Fibroblast of skin of left quadriceps (primary cell): ENCODE data around the gene FOXO1.
A peak's percentile ranks its signal among the peaks of the same experiment; 100 is the strongest.

Source experiments
- DNase-seq, 2 experiments: peaks; one replicate each; pipeline ENCODE4 v3.0.0-alpha.2; 2013; ENCODE audit warnings: low read depth in 2 of 2

Gene FOXO1

DNA sequence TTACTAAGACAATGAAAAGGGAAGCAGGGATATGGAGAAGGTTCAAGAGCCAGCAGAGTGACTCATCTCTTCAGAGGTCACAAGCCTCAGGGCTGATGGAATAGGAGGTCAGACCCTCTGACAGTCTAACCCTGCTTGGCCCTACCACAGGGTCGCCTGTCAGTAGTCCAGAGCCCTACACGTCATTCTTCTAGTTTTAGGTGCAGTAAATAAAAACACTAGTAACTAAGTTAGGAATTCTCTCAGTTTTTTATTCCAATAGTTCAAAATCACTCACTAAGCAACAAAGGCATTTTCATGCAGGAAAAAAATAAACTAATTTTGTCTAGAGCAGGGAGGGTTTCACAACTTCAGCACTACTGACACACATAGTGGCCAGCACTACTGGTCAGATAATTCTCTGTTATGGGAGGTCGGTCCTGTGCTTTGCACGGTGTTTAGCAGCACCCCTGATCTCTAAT is 27.2 kb downstream of the FOXO1 start:
- DNase-seq: no peak

DNA sequence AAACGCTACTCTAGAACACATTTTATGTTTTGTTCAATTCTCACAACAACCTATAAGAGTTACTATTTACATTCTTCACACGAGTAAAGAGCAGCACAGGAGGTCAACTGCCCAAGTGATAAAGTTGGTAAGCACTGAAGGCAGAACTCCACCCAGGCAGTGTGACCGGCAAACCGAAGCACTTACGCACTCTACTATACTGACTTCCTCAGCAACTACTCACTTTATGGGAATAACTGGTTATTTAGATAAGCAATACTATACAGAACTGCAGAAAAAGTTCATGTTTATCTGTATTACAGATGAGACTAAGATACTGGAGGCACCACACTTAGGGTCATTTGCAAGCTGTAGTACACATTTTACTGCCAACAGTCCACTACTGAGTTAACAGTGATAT is 28.8 kb downstream of the FOXO1 start:
- no peak for DNase-seq

DNA sequence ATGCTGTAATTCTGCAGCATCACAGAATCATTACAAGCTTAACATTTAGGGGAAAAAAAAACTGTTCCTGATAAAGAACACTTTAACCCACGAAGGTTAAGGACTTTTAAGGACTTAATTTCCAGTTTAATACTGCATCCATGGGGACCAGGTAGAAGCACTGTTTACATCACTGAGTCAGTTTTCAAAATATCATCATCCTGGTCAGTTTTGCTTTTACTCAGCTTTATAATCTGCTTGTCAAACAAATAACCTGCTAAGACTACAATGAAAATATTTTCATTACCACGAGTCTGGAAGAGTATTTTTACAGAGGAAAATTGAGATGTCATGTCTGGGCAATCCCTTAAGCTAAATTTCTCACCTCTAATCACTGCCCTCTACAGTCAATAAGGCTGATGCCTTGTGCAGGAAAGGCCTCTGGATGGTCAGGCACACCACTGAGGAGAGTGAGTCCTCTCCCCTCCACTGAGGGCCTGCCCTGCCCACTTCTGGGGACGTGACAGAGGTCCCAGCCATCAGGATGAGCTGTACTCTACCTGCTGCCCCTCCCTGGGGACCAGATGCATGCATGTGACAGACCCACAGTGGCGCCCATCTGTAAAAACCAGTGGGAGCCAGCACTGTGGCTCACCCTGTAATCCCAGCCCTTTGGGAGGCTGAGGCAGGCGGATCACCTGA is 31.0 kb downstream of the FOXO1 start:
- DNase-seq: no peak

DNA sequence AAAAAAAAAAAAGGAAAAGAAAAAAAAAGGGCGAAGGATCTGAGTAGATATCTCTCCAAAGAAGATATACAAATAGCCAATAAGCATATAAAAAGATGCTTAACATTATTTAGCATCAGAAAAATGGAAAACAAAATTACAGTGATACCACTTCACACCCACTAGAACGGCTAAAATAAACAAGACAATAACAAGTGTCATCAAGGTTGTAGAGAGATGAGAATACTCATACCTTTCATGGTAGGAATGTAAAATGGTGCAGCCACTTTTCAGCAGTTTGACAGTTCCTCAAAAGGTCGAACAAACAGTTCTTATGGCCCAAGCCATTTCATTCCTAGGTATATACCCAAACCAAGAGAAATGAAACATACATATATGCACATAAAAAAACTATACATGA is 33.5 kb downstream of the FOXO1 start:
- no peak for DNase-seq

DNA sequence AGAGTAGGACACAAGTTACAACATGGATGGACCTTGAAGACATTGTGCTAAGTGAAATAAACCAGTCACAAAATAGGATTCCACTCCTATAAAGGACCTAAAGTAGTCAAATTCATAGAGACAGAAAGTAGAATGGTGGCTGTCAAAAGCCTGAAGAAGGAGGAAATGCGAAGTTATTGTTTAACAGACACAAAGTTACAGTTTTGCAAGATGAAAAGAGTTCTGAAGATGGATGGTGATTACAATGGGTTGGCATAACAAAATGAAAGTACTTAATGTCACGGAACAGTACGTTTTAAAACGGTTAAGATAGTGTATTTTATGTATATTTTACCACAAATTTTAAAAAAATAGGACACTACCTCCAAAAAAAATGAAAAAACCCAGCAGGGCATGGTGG is 34.8 kb downstream of the FOXO1 start:
- no peak for DNase-seq

DNA sequence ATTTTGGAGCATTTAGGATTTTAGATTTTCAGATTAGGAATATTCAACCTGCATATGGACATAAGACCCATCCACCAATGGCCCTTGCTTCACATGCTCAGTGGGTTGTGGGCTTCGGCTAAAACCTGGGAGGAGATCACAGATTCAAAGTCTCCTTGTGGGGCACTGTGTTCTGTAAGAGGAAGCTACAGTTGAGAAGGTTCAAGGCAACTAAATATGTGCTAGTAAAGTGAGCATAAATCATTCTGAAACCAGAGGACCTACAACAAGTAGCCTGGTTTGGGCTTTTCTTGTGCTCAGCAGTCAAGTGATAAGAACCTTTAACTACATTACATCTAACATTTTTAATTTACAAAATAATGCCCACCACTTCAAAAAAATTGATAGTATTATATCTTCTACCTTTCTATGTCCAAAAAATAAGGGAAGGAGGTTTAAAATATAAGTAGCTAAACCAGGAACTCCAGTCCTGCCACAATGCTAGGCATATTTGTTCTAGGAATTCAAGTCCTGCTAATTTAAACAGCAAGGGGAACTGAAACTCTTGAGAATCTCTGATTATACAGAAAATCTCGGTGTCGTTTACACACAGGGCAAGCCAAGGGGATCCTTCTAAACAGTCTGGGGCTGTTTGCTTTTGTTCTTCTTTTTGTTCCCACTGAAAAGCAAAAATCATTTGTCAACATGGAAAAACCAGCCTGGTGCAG is 36.6 kb downstream of the FOXO1 start:
- no peak for DNase-seq

DNA sequence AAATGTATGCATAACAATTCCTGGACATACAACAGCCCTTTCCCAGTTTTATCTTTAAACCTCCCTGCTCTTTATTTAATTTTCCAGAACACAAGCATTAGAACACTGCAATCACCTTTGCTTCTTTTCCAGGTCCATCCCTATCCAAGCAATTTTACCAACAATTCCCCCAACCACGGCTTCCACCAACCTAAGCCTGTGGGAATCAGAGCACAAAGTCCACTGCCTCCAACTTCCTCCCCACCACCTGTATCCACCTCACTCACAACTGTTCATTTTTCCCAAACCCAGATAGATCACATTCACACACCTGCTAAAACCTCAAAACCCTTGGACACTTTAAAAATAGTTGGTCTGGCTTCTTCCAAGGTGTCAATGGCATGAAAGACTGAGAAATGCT is 39.5 kb downstream of the FOXO1 start:
- DNase-seq: no peak

DNA sequence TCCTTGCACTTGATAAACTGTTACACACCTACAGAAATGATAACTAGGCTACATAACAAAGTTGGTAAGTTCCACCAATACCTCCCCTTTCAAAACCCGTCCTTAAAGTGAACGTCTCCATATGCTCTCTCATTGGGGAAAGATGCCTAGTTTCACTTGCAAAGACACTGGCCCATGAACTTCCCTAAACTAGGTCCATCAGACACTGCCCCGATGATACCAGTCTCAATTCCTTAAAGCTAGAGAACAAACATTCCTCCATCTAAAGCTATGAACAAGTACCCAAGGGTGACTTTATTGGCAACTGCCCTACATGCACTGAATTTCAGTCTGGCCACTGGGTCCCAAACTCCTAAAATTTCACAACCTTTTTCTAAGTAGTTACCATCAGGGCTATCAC is 39.9 kb downstream of the FOXO1 start:
- no peak for DNase-seq

DNA sequence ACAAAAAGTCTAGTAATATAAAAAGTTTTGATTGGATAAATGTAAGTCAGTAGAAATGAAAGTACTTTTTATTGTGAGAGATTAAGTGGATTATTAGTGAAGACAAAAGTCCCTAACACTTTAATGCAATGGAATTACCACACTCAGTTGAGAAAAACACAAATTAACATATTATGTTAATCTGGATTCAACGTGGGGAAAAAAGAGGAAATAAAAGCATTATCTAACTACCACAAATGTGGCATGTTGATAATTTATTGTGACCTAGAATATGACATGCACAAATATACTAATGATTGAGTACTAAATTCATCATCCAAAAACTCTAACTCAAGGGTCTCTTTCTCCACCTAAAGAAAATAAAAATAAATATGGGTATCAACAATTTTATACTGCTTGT is 41.5 kb downstream of the FOXO1 start:
- no peak for DNase-seq

DNA sequence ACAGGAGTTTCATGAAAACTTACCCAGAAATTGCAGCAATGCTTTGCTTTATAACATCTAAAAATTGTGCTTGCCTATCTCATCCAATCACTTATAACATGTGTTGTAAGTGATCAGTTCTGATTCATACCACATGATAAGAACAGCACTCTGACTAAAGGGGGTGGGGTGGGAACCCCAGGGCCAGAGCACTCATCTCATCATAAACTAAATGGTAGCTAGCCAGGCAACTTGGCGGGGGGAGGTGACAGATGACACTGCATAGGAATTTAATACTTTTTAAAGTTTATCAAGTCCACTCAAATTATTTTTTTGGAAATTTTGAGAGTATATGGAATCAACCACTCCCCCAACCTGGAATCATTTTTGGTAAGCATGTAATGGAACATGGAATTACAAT is 42.1 kb downstream of the FOXO1 start:
- peak; percentile 2 to 6 for DNase-seq

DNA sequence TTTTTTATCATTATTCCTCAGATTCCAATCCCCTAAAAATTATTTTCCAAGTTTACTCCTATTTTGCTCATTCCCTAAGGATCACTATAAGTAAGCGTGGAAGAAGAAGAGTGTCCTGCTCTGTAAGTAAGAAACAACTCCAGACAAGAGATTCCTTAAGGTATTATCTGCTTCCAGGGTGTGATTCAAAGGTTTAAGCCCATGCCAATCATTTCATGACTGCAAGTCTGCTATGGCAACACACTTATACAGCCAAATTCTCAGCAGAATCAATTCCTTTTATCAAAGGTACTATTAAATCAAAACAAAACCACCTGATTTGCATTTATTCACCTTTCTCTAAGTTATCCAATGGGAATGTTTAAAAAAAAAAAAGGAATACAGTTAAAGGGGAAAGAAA is 43.7 kb downstream of the FOXO1 start:
- DNase-seq: no peak

DNA sequence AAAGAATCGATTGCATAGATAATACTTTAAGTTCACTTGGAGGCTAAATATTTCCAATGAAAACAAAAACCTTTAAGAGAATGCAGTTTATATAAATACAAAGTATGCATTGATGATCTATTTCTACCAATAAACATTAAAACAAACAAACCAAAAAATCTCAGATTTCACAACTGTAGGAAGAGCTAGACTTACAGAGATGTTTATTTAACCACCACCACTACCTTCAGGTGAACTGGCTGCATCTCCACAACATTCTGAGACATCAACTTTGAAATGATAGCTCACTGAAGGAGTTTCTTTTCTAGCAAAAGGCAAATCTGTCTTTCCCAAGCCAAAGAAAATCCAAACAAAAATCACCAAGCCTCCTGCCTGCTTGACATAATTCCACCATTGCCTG is 44.2 kb downstream of the FOXO1 start:
- DNase-seq: no peak

DNA sequence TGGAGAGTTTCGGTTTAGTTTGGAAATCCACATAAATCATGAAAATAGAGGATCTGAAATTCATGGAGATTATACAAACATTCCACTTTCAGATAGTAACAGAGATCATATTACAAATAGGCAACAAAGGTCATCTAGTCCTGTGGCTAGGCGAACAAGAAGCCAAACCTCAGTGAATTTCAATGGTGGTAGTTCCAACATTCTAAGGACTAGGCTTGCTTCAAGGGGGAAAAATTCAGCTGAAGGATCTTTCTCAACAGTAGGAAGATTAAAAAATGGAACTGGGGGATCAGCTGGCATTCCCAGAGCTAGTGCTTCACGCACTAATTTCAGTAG is 47.0 kb downstream of the FOXO1 start:
- DNase-seq: no peak

DNA sequence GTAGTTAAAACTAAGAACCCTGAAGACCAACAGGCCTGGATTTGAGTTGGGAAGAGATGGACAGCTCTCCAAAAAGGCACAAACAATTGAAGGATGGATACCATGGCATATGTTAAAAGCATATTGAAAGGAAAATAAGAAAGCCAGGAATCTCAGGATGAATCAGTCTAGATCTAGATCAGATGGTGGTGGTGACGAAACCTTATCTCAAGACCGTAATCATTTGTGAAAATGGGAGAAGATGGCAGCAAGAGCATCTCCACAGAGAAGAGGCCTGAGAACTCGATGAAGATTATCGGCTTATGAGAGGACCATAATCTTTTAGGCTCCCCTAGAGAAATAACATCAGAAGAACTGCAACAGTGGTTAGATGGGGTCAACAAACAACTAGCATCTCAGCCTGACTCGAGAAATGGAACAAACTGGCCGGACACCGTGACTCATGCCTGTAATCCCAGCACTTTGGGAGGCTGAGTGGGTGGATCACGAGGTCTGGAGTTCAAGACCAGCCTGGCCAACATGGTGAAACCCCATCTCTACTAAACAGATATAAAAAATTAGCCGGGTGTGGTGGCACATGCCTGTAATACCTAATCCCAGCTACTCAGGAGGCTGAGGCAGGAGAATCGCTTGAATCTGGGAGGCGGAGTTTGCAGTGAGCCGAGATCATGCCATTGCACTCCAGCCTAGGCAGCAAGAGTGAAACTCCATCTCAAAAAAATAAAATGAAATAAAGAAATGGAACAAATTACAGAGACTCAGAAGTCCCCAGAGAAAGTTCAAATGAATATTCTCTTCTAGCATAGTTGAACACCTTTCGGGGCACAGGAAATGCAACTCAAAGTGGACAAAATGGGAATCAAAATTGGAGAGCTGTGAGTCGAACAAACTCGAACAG is 47.6 kb downstream of the FOXO1 start:
- DNase-seq: no peak

DNA sequence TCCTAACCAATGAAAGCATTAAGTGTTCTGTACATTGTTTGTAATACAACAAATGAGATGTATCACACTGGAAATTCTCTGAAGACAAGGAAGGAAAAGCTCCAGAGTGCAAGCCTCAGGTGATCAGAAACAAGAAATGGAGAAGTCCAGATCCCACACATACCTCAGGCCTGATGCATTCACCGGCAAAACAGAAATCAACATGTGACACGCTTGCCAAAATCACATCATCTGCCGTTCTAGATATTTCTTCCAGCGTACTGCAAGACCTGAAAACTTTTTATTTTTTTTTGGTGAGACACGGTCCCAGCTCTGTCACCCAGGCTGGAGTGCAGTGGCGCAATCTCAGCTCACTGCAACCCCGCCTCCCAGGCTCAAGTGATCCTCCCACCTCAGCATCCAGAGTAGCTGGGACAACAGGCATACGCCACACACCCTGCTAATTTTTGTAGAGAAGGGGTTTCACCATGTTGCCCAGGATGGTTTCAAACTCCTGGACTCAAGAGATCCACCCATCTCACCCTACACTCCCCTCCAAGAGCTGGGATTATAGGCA is 48.6 kb downstream of the FOXO1 start:
- no peak for DNase-seq

DNA sequence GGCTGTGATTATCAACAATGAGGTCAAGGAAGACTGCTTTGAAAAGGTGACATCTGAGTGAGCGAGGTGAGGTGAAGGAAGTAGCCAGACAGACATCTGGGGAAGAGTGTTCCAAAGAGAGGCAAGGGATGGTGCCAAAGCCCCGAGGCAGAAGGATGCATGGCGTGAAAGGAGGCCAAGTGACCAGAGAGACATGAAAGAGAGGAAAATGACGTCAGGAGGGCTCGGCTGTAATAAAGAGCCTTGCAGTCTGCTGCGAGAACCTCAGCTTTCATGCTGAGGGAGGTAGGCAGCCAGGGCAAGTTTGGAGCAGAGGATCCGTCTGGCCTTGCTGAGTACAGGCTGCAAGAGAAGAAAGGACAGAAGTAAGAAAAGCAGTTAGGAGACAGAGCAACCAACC is 50.8 kb downstream of the FOXO1 start:
- DNase-seq: no peak

DNA sequence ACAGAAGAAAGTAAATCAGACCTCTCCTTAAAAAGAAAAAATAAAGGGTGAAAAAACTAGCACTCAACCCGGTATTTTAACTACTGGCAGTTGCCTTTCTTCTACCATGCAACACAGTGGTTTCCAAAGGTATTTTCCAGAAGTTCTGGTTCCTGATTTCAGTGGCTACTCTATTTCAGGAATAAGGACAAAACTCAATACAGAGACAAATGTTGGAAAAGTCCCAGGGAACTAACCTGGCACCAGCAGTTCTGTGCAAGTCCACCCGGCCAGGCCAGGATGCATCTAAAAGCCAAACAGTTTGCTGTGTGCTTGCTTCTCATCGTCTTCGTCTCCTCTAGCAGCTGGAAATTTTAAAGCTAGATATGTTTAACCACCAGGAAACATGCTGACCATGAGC is 52.5 kb downstream of the FOXO1 start:
- no peak for DNase-seq

DNA sequence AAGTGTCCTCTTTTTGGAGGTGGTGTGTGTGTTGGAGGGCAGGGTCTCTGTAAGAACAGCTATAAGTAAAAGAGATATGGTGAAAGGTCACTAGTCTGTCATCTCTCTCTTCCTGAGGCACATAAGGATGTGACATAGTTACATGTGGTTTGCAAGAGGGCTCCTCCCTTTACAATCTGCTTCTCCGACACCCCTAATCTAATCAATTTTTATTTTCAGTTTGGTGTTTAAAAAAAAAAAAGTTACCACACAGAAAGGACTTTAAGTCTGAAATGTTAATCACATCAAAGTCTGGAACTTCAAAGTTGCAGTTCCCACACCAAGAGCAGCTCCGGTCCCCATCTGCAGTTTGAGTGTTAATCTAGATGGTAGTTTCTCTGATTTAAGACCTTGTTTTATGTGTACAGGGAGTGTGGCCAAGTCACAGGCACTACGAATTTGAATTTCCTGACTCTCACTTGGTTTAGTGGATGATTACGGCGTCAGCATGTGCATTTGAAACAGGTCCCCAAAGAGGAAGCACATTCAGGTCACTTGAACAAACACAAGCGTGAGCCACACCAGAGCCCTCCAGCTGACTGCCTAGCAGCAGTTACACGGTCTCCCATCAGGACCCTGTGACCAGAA is 53.1 kb downstream of the FOXO1 start:
- no peak for DNase-seq

DNA sequence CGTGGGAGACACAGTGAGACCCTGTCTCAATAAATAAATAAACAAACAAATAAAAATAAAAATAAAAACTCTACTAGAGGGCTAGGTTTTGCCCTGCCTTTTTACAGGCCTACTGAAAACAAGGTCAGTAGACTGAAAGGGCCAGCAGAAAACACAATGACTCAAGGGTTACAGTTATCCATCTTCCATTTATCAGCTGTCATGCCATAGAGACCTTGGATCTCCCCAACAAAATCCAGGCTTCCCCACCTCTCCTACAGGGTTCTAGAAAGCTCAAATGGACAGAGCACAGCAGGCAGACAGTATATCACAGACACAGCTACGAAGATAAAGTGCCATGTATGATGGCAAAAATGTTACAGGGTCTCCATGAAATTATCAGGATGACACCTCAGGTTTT is 54.4 kb downstream of the FOXO1 start:
- no peak for DNase-seq

DNA sequence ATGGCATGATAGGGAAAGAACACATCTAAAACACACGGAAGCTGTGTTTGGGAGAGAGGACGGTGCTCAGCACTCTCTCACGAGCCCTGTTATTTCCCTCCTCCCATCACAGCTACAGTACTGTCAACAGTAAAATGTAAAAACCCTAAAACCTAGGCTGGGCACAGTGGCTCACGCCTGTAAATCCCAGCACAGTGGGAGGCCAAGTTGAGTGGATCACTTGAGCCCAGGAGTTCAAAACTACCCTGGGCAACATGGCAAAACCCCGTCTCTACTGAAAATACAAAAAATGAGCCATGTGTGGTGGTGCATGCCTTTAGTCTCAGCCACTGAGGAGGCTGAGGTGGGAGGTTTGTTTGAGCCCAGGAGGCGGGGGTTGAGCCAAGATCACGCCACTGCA is 54.8 kb downstream of the FOXO1 start:
- no peak for DNase-seq

DNA sequence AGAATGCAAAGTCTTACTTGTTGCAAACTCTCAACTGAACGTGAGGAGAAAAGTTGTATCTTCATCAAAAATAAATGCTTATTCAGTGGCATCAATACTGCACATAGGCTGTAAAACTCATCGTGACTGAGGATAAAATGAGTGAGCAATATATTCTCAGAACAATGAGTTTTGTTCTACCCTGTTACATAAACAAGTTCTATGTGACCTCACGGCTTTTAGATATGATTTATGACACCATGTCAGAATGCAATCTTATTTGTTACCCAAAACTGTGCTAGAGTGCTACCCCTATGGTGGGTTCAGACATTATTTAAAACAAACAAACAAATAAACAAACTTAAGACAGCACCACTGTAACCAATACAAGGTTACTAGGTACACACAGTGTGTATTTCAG is 55.4 kb downstream of the FOXO1 start:
- DNase-seq: no peak
